ENCODE data around the gene ORMDL2. TPM values are rescaled to one million over a fixed set of nuclear protein-coding genes. Genes with fewer than 3 reads are reported as not detected.

Gene ORMDL2
- total and polyA plus RNA-seq, 10 of the 15 experiments (the other 5 are each of a cell fraction or from before 2014, with no cell fraction given) = 15.0 to 135 (median 33.9) TPM

GRCh38 chr12:55847033-55847432 lies 29.2 kb downstream of the ORMDL2 start (continued):
- TF ChIP-seq ZNF592 (IDR thresholded peaks at IDR 0.05) (no peak), CREM (IDR thresholded peaks at IDR 0.05; ENCODE audit: low read depth) (no peak), KLF5 (IDR thresholded peaks at IDR 0.05; ENCODE audit: partially characterized antibody) (no peak), KAT2A (conservative IDR thresholded peaks at IDR 0.05; ENCODE audit: control insufficient read depth, low read depth, low read length) (no peak), ATF2 (IDR thresholded peaks at IDR 0.05; ENCODE audit: low read length) (no peak), NFYA (IDR thresholded peaks at IDR 0.05; ENCODE audit: borderline replicate concordance, low read depth, low read length) (no peak), TBL1XR1 (IDR thresholded peaks at IDR 0.05; ENCODE audit: low read depth, low read length) (no peak)

Data from GM12878 (cell line).